HG02678 (cell line): ENCODE data around the gene ANKRD36.
"Not testable (repeated sequence)": the region's sequence is repeated elsewhere in the genome, so short reads cannot be mapped to it uniquely, and the experiment has no call there.

Source experiments
- ATAC-seq: cut with Tn5 transposase; IDR thresholded peaks from one replicate; pipeline ENCODE4 v1.9.1; 2021; ENCODE audit warnings: mild to moderate bottlenecking, moderate library complexity; ENCODE audit not compliant: unreplicated experiment

The ANKRD36 gene

DNA sequence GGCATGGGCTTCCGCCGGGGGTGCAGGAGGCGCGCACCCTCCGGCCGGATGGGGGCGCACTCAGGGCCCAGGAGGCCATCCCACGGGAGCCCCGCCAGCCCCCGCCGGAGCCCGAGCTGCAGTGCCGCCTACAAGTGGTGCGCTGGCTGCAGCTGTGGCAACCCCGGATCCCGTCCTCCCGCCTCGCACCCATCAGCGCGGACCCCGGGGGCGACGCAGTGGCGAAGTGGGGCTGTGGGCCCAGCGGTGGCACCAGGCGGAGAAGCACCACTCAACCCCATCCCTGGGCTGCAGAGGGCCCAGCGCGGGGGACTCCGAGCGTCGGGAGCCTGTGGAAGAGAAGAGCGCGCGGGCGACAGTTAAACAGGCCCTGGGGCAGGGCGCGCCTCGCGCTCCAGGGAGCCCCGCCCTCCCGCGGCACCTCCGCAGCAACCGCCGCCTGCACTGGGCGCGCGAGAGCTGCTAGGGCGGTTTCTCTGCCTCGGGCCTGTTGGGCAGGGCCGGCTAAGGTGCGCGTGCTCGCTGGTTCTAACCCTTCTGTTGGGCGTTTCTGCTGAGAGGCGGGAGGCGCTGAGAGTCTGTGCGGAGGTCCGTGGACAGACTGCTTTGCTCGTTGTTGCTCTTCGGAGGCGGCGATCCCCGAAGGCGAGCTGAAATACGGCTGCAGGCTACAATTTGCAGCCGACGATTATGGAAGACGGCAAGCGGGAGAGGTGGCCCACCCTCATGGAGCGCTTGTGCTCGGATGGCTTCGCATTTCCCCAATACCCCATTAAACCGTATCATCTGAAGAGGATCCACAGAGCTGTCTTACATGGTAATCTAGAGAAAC is at the start of gene ANKRD36:
ANKRD36 (plus strand) TSS at position 104 of the 832 bp plus-strand sequence; CDS start at position 691, 587 bp downstream.
- peak; percentile 95 for ATAC-seq

DNA sequence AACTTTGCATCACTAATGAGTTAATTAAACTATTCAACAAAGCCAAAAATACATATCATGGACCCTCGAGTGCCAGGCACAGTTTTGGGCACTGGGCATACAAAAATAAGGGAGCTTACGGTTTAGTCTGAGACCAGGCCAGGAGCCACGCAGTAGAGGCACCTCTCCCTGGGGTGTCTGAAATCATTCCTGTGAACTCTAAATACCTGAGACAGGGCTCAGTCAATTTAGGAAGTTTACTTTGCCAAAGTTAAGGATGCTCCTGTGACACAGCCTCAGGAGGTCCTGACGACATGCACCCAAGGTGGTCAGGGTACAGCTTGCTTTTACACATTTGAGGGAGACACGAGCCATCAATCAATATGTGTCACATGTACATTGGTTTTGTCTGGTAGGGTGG is 46.9 kb upstream of the ANKRD36 start:
- not testable (repeated sequence) for ATAC-seq

DNA sequence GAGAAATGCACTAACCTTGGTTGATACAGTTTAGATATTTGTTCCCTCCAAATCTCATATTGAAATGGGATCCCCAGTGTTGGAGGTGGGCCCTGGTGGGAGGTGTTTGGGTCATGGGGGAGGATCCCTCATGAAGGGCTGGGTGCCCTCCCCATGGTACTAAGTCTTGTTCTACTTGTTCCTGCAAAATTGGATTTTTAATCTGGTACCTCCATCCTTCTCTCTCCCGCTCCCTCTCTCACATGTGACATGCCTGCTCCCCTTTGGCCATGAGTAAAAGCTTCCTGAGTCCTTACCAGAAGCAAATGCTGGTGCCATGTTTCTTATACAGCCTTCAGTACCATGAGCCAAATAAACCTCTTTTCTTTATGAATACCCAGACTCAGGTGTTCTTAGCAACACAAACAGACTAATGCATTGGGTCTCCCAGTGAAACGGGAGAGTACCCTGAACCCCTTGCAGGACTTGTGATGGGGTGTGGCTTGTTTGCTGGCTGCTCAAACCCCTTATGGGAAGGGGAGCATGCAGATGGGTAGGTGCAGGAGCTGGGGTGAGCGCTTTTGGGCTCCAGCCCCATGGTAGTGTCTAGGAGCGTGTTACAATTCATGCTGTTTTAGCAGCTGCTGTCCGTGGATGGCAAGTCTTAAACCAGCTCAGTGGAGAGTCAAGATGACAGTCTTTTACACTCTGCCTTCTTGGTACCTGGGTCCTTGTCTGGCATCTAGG is 45.5 kb upstream of the ANKRD36 start:
- ATAC-seq, result no peak

DNA sequence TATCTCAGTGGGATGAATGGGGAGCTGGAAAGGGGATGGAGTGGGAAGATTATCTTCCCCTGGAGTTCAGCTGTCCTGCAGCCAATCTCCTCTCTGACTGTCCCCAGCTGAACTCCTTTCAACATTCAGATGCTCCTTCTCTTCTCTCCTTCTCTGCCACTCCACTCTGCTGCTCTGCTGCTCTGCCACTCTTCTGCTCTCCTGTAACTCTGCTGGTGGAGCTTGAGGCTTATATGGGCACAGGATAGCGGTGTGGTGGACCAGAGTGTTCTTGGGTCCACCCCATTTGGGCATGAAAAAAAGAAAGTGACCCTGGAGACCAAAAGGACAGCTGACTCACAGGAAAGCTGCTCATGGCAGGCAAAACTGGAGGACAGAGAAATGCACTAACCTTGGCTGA is 44.9 kb upstream of the ANKRD36 start:
- ATAC-seq, result no peak

DNA sequence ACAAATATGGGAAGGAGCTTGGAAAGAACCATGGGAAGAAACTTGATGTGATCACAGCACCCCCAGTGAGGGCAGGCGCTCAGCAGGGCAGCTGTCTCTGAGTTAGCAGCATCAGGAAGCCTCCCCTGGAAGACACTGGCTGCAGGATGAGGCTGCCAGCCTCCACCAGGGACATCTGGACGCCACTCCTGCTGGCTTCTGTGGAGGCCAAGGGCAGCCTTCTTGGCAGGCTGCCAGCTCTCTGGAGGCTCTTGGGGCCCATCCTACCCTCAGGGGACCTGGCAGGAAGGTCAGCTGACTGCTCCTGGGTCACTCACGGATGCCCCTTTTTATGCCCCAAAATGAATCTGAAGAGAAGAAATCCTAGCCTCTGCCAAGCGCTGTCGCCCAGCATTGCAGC is 44.2 kb upstream of the ANKRD36 start:
- not testable (repeated sequence) for ATAC-seq

DNA sequence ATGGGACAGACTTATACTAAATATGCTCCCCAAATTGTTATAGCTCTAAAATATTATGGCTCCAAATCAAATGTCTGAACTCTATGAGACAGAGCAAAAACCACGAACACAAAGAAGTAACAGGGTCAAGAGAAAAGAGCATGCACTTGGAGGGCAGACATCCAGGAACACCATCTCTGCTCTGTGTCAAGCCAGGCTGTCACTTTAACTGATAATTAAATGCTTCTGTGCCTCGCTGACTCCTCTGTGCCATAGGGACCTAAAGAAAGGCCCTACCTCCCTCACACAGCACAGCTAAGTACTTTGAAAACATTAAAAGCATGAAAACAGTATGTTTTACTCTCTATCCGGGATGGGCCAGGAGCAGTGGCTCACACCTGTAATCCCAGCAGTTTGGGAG is 42.0 kb upstream of the ANKRD36 start:
- not testable (repeated sequence) for ATAC-seq

DNA sequence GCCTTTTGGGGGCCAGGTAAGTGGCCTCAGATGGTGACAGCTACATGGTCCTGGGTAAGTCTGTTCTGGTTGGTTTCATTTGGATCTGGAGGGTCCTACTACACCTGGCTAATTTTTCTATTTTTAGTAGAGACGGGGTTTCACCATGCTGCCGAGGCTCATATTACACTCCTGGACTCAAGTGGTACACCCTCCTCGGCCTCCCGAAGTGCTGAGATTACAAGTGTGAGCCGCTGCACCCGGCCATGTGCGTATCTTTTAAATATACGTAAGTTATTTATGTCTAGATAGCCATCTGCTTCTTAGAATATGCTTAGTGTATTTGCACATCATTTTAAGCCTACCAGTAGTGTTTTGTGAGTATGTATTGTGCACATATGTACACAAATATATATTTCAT is 35.7 kb upstream of the ANKRD36 start:
- ATAC-seq, result not testable (repeated sequence)

DNA sequence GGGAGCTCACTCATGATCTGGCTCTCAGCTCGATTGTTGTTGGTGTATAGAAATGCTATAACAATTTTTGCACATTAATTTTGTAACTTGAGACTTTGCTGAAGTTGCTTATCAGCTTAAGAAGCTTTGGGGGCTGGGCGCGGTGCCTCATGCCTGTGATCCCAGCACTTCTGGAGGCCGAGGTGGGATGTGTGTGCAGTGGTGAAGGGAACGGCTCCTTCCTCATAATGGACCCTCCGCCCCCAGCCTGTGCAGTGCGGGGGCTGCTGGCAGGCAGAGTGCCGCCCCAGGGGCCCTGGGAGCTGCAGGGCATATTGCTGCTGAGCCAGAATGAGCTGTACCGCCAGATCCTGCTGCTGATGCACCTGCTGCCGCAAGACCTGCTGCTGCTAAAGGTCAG is 32.1 kb upstream of the ANKRD36 start:
- not testable (repeated sequence) for ATAC-seq

DNA sequence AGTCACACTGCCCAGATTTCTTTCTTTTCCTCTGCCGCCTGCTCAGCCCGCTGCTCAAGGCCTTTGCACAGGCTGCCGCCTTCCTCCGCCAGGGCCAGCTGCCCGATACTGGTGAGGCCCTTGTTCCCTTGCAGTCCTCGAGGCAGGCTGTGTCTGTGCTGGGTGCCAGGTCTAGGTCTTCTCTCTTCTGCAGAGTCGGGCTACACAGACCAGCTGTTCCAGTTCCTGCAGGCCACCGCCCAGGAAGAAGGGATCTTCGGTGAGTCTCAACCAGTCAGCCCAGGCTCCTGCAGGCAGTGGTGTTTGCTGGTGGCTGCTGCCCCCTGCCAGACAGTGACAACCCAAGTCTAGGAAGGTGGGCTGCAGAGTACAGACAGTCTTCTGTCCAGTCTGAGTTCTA is 30.7 kb upstream of the ANKRD36 start:
- not testable (repeated sequence) for ATAC-seq

DNA sequence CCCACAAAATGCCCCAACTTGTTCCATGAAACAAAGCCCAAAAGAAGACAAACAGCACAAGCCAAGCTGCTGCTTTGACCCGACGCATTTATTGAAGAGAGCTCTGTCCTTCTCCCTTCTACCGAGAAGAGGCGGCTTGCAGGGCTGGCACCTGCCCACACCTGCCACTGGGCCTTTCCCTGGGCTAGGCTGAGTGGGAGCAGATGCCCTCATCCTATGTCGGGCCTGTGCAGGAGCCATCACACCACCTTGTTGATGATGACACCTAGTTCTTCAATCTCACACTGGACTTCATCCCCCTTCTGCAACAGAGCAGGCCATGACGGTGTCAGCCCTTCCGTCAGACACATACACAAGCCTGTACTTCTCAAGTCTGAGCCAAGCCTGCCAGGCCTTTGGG is 29.4 kb upstream of the ANKRD36 start:
- not testable (repeated sequence) for ATAC-seq

DNA sequence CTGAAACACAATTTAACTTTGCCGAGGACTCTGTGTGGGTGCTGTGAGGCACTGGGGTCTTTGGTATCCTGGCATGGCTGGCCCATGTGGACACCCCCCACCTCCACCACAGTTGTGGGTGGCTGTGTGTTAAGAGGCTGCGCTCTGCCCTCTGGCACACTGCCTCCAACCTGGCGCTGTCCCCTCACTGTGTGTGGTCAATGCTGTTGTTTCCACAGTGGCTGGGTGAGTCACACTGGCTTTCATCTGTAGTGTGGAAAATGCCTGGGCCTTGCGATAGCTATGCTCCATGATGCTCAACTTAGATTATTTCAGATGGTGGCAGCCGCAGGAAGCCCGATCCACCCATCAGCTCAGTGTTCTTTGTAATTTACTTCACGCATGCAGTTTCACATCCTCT is 27.9 kb upstream of the ANKRD36 start:
- ATAC-seq, result not testable (repeated sequence)

DNA sequence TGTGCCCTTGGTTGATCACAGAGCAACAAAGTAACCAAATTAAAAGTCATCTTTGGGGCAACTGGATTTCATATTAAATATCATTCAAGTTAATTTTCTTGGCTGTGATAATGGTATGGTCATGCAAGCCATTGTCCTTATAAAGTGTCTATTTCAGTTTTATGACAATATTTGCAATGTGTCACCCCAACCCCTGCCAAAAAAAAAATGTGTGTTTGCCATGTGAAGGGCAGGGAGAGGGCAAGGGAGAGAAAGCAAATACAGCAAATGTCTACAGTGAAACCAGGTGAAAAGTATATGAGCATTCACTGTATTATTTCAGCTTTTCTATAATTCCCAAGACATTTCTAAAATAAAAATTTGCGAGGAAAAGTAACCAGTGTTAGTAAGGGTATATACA is 24.2 kb upstream of the ANKRD36 start:
- not testable (repeated sequence) for ATAC-seq

DNA sequence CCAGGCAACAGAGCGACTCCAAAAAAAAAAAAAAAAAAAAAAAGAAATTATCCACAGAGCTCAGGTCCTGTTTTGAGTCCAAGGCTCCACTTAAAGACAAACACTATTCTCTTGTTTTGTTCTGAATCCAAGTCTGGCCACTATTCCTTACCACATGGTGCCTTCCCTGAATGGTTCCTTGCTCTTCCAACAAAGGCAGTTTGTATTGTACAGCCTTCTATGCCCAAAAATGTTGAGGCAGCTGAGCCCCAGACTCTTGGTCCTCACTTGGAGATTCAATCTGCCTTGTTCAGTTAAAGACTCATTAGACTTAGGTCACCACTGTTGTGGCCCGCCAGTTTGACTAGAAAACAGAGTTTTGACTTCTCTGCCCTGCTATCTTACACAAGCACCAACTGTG is 20.0 kb upstream of the ANKRD36 start:
- ATAC-seq, result not testable (repeated sequence)

DNA sequence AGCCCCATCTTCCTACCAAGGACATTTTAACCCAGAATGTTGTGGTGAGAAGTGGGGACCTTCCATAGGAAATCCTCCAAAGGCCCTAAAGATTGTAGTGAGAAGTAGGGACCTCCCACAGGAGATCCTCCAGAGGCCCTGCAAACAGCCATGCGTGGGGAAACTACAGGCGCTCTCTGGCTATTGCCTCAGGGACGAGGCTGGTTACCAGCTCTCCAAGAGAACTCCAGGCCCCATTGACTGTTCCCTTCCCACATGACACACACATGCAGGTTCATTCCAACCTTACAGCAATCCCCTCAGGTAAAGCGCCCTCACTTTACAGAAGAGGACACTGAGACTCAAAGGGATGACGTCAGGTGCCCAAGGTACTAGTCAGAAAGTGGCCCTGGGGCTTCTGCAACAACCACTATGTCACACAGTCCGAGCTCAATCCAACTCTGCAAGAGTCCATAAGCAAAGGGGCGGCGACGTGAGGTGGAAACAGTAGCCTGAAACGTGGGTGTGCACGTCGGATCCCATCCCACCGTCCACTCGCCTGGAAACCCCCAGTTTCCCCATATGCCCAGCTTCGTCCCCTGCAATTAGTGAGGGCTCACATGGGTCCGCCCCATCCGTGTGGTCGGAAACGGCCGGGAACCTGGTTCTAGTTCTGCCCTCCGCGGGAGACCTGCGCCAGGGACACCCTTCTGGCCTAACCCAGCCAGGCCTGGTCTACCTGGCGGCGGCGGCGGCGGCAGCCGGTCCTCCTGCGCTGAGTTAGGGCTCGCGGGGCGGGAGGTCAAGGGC is 18.8 kb upstream of the ANKRD36 start:
- not testable (repeated sequence) for ATAC-seq

DNA sequence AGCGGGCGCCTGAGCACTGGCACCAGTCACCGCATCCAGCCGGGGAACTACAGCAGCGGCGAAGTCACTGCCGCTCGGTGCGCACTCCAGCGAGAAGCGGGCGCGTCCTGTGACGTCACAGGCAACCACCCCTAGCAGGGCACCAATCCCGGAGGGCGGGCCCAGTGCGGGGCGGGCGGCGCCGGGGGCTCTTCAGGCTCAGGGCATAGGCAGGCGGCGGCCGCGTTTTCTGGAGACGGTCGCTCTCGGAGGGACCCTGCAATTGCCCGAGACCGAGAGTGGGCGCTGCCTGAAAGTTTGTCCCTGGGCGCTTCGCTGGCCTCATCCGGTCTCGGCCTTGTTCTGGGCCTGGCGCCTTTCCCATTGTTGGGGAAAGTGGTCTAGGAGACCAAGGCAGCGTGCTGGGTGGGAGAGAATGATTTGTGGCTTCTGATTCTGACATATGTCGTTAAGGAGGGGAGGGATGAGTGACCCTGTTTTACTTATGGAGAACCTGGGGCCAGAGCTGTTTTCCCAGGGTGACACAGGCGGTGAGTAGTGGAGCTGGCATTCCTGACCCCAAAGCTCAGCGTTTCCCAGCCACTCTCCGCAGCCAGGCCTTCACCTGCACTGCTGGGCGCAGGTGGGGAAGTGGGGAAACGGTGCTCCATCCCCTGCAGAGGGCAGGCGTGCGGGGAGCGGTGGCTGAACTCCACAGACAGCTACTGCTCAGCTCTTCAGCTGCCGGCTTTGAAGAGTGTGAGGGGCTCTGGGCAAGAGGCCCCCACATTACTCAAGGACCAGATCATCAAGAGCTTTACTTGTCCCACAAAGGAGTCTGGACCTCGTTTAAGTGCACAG is 18.0 kb upstream of the ANKRD36 start, which contains the start of gene FAHD2B:
FAHD2B (minus strand) TSS at position 111 of the 840 bp plus-strand sequence. CDS start 3,176 bp downstream, outside the sequence.
- peak; percentile 94 for ATAC-seq

DNA sequence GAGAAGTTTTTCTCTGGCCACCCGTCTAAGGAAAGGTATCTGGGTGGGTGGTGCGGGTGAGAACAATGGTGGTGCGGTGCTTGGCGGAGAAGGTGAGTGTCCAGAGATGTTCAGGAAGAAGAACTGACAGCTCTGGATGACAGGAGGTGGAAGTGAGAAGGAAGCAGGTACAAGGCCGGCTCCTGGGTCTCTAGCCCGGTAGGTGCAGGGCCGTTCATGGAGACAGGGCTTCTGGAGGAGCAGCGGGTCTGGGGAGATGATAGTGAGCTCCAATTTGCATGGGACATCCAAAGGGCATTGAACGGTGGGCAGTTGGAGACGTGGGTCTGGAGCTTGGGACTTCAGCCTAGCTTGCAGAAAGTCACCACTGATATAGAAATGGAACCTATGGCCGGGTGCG is 17.3 kb upstream of the ANKRD36 start:
- no peak for ATAC-seq

DNA sequence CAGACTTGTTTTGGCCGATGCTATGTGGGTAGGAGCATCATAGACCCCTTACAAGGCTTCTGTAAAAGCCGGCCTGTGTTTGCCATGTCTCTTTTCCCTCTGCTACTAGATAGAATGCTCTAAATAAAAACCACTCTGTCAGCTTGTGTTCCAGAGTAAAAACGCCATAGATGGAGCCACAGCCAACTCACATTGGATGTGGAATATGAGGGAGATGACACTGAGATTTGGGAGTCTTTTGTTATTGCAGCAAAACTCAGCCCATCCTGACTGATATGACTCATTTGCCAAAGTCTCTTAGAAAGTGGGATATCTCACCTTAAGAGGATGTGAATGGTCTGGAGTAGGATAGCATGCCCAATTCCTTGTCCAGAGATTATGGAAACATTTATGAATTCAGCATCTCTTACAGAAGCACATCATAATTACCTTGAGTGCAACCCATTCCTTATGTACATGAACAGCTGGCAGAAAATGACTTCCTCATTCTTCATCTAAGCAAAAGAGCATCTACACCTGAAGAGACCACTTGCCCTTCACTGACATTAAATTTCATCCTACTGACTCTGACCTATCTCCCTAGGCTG is 14.1 kb upstream of the ANKRD36 start:
- not testable (repeated sequence) for ATAC-seq

DNA sequence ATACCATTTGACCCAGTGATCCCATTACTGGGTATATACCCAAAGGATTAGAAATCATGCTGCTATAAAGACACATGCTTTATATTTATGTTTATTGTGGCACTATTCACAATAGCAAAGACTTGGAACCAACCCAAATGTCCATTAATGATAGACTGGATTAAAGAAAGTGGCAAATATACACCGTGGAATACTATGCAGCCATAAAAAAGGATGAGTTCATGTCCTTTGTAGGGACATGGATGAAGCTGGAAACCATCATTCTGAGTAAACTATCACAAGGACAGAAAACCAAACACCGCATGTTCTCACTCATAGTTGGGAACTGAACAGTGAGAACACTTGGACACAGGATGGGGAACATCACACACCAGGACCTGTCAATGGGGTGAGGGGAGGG is 6.1 kb upstream of the ANKRD36 start:
- not testable (repeated sequence) for ATAC-seq

DNA sequence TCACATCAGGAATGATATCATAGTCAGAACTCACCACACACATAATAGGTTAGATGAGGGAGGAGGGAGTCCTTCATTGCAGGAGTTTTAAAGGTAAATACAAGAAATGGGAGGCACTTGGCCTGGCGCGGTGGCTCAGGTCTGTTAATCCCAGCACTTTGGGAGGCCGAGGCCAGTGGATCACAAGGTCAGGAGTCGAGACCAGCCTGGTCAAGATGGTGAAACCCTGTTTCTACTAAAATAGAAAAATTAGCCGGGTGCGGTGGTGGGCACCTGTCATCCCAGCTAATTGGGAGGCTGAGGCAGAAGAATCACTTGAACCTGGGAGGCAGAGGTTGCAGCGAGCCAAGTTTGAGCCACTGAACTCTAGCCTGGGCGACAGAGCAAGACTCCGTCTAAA is 1.7 kb upstream of the ANKRD36 start:
- ATAC-seq, result not testable (repeated sequence)
